Measurements from ENCODE around the gene SPINK1.

DNA sequence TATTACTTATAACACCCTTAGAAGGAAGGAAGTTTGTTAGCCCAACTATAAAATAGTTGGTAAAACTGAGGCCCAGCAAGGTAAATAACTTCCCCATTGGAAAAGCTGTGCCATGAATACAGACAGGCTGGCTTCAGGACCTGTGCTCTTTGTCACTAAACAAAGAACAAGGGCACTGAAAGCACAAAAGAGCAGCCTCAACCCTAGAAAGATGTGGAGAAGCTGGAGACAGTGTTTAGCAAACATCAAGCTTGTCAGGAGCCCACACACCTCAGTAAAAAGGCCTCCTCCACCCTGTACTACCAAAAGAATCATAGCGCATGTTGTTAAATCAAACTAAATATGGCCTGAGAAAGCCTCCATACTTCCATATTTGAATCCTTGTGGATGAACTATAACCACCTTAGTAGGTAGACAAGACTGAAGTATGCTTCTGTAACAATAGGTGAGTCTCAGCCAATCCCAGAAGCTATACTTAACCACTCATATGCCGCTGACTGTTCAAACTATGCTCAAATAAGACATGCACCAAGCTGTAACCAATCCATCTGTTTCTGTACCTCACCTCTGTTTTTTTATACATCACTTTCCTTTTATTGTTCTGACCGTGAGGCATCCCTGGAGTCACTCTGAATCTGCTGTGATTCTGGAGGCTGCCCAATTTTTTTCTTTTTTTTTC, 28.6 kb upstream of the SPINK1 start:
- TF ChIP-seq, protein P1, sequence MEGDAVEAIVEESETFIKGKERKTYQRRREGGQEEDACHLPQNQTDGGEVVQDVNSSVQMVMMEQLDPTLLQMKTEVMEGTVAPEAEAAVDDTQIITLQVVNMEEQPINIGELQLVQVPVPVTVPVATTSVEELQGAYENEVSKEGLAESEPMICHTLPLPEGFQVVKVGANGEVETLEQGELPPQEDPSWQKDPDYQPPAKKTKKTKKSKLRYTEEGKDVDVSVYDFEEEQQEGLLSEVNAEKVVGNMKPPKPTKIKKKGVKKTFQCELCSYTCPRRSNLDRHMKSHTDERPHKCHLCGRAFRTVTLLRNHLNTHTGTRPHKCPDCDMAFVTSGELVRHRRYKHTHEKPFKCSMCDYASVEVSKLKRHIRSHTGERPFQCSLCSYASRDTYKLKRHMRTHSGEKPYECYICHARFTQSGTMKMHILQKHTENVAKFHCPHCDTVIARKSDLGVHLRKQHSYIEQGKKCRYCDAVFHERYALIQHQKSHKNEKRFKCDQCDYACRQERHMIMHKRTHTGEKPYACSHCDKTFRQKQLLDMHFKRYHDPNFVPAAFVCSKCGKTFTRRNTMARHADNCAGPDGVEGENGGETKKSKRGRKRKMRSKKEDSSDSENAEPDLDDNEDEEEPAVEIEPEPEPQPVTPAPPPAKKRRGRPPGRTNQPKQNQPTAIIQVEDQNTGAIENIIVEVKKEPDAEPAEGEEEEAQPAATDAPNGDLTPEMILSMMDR (IDR thresholded peaks at IDR 0.05 in 4 of 5, conservative IDR thresholded peaks at IDR 0.05 in 1 of 5), result no peak
- no peak for TF ChIP-seq POLR2A (IDR thresholded peaks at IDR 0.05)
